Colonic mucosa (tissue), 4 donors: ENCODE measurements around the gene SNX5. TPM values are rescaled to one million over a fixed set of nuclear protein-coding genes. Genes with fewer than 3 reads are reported as not detected.
A peak's percentile ranks its signal among the peaks of the same experiment; 100 is the strongest.

Source experiments
- DNase-seq: peaks from one replicate; pipeline ENCODE4 v3.0.0-alpha.2; 2020
- H3K27ac ChIP-seq: fragments of 200-600 bp; one replicate; pipeline ENCODE4 v1.8.0; 2021
- H3K27me3 ChIP-seq: fragments of 200-600 bp; one replicate; pipeline ENCODE4 v1.8.0; 2021
- H3K36me3 ChIP-seq: fragments of 200-600 bp; one replicate; pipeline ENCODE4 v1.8.0; 2021
- H3K4me1 ChIP-seq: fragments of 200-600 bp; one replicate; pipeline ENCODE4 v1.8.0; 2021; ENCODE audit warnings: mild to moderate bottlenecking
- H3K4me3 ChIP-seq: fragments of 200-600 bp; one replicate; pipeline ENCODE4 v1.8.0; 2021
- H3K9ac ChIP-seq, 2 donors: one replicate each; pipeline ENCODE4 v1.7.0; 2013; ENCODE audit warnings: control low read depth in 2 of 2, low read depth in 2 of 2, low read length in 2 of 2
- H3K9me3 ChIP-seq: fragments of 200-600 bp; one replicate; pipeline ENCODE4 v1.8.0; 2021
- intact Hi-C: fragments of 100-400 bp; cut with DNase I; formaldehyde crosslinking; loops from one replicate; pipeline ENCODE4 v1.14.1; 2022
- total RNA-seq, 2 donors: library from RNA; stranded (reverse); fragmentation: NEBNext Ultra II Directional in 1 of 2; extraction: Animal tissue kit (Norgen Biotek cat#: 25700) in 1 of 2; gene quantifications; one replicate each; pipeline ENCODE4 v1.2.1, GENCODE V29; 2021
- TF ChIP-seq, protein P1 (sequence below): fragments of 200-600 bp; IDR thresholded peaks from one replicate; pipeline ENCODE4 v1.8.0; 2022; ENCODE audit warnings: antibody characterized with exemption, mild to moderate bottlenecking
- donor health status: healthy.
- donor health status: DM: no; HTN: no; CAD: no.
- donor health status: DM: no; HTN: no; CAD: no.

Gene SNX5
- total RNA-seq, 2 donors from 2014 or later: 116 to 119 TPM

DNA sequence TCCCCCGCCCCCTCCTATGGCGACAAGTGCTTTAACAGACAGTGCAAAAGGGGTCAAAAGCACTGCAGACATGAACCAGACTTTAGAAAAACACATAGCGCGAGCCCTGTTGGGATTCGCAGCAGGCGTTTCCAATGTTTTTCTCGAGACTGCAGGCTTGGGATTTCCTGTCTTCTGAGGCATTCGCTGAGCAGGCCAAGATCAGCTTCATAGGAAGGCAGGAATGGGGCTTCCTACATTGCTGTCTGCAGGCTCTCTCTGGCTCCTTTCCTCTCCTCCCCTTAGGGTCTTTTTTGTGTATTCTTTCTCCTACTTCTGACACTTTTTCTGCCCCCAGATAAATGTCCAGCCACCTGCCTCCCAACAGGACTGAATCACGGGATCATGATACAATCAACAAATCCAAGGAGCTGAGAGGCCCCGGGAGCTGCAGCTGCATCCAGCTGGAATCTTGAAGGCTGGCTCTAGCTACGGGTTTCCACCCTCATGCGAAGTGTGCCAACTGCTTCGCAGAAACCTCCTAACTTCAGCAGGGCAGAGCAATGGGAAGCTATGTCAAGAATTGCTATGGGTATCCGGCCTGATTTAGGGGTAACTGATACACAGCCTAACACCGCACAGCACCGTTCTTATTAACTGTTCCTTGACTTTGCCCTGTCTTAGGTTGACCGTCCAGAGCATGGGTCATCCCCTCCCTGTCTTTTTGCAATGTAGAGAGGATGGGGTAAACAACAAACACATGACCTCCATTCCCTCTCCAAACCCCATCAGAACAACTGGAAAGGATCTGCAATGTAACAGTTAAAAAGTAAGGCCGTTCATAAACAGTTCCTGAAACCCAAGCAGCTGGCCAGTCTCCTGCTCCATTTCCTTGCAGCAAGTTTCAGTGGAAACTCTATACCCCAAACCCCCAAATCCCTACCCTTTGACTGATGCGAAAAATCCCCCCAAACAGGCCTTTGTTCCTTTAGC lies 31.5 kb downstream of the SNX5 start:
- Histone ChIP-seq H3K9me3 (no peaks in the 10 kb centered on the region), H3K4me3 (no peak overlapping the region), H3K27me3 (no peaks in the 10 kb centered on the region), H3K27ac (peak overlapping the region; percentile 2), H3K36me3 (no peaks in the 10 kb centered on the region), H3K4me1 (no peaks in the 10 kb centered on the region), H3K9ac (peak overlapping the region; percentile 37 to 54)
- TF ChIP-seq, protein P1, sequence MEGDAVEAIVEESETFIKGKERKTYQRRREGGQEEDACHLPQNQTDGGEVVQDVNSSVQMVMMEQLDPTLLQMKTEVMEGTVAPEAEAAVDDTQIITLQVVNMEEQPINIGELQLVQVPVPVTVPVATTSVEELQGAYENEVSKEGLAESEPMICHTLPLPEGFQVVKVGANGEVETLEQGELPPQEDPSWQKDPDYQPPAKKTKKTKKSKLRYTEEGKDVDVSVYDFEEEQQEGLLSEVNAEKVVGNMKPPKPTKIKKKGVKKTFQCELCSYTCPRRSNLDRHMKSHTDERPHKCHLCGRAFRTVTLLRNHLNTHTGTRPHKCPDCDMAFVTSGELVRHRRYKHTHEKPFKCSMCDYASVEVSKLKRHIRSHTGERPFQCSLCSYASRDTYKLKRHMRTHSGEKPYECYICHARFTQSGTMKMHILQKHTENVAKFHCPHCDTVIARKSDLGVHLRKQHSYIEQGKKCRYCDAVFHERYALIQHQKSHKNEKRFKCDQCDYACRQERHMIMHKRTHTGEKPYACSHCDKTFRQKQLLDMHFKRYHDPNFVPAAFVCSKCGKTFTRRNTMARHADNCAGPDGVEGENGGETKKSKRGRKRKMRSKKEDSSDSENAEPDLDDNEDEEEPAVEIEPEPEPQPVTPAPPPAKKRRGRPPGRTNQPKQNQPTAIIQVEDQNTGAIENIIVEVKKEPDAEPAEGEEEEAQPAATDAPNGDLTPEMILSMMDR: no peak
- peak; percentile 66 for DNase-seq
- intact Hi-C loops: no loop called here

DNA sequence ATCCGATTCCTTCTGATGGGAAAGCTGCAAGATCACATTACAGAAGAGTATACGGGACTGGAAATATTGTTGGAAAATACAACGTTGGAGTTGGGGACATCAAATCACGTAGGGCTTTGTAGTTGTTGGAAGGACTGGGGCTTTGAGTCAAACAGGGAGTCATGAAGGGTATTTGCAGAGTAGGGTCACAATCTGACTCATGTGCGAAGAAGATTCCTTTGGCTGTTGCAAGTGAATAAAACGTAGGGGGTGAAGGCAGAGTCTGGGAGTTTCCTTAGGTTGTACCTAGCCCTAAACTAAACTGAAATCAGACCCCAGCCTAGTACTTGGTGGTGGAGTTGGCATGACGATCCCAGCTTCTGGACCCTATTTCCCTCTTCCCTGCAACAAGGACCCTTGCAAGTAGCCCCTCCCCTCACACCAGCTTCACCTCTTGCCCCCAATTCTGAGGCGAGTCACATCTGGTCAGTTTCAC lies 32.3 kb downstream of the SNX5 start:
- no peak for DNase-seq
- no peaks in the 10 kb centered on the region for H3K27me3 ChIP-seq
- intact Hi-C loops: no loop called here
- H3K27ac ChIP-seq: peak overlapping the region; percentile 2
- TF ChIP-seq, protein P1: no peak
- no peaks in the 10 kb centered on the region for H3K9me3 ChIP-seq
- no peak overlapping the region for H3K4me3 ChIP-seq
- no peaks in the 10 kb centered on the region for H3K4me1 ChIP-seq
- no peaks in the 10 kb centered on the region for H3K36me3 ChIP-seq
- H3K9ac ChIP-seq: peak overlapping the region in 1 of 2 donors; percentile 54

DNA sequence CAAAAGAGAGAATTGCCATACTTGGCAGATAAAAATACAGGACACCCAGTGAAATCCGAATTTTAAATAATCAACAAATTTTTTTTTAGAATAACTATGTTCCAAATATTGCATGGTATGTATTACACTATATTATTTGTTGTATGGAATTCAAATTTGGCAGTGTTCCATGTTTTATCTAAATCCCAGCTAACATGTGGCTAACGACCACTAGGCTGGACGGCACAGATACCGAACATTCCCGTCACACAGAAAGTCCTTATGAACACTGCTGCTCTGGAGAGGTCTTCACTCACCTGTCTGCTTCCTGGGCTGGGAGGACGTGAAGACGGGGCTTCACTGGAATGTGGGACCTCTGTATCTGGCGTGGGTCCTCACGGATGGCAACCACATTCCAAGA lies 32.8 kb downstream of the SNX5 start:
- no peaks in the 10 kb centered on the region for H3K9me3 ChIP-seq
- H3K4me3 ChIP-seq: no peak overlapping the region
- H3K36me3 ChIP-seq: no peaks in the 10 kb centered on the region
- H3K9ac ChIP-seq: no peak overlapping the region
- intact Hi-C loops: no loop called here
- no peaks in the 10 kb centered on the region for H3K27me3 ChIP-seq
- H3K27ac ChIP-seq: no peak overlapping the region
- DNase-seq: no peak
- TF ChIP-seq, protein P1: no peak
- no peaks in the 10 kb centered on the region for H3K4me1 ChIP-seq

DNA sequence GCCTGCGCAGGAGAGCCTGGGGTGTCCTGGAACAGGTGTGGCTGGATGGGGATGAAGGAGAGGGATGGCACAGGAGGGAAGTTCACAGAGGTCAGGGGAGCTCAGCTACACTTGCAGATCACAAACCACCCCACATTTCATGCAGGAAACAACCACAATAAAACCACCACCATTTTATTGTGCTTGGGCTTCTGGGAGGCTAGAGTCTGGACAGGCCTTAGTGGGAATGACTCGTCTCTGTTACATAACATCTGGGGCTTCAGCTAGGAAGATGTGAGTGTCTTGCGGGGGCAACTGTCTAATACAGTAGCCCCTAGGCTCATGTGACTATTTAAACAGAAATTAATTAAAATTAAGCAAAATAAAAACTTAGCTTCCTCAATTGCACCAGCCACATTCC lies 33.4 kb downstream of the SNX5 start:
- H3K4me3 ChIP-seq: no peak overlapping the region

DNA sequence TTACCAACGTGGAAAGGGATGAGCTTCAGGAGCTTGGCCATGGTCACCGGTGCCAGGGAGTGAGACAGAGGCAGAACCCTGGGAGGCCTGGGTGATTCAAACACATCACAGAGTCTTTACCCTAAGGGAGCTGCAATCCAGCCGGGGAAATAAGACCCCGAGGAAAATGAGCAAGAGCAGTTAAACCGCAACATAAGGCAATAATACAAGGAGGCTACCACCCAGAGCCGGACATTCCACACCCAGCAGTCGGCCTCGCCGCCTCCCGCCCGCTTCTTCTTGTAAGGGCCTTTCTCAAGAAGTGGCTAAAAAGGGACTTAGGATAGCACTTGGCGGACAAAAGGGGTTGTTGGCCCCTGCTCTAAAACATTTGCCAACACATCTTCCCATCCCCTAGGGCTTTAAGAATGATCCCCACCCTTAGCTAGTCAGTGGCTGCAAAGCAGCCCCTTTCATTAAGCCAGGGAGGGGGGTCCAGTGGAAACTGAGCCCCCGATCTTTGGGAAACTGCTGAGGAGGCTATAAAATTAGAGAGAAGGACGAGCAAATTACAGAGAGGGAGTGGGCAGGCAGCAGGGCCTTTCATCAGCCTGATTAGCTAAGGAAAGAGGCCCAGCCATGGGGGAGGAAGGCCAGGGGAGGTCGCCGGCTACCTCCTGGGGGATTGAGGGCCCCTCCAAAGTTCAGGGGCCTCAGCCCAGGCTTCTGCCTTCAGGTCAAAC lies 34.3 kb downstream of the SNX5 start:
- no peaks in the 10 kb centered on the region for H3K36me3 ChIP-seq
- TF ChIP-seq, protein P1: no peak
- no peak overlapping the region for H3K27ac ChIP-seq
- no peak for DNase-seq
- no peaks in the 10 kb centered on the region for H3K27me3 ChIP-seq
- peak overlapping the region in 1 of 2 donors; percentile 41 for H3K9ac ChIP-seq
- H3K9me3 ChIP-seq: no peaks in the 10 kb centered on the region
- intact Hi-C loops: no loop called here
- H3K4me1 ChIP-seq: no peaks in the 10 kb centered on the region
- H3K4me3 ChIP-seq: no peak overlapping the region

More for the DNA sequence above, 33.4 kb downstream of the SNX5 start:
- Histone ChIP-seq H3K9ac (no peak overlapping the region), H3K4me1 (no peaks in the 10 kb centered on the region), H3K36me3 (no peaks in the 10 kb centered on the region), H3K27ac (no peak overlapping the region), H3K9me3 (no peaks in the 10 kb centered on the region), H3K27me3 (no peaks in the 10 kb centered on the region)
- TF ChIP-seq, protein P1: no peak
- DNase-seq: no peak
- intact Hi-C loops: no loop called here
